ENCODE data around the gene MSI1. TPM values are rescaled to one million over a fixed set of nuclear protein-coding genes. Genes with fewer than 3 reads are reported as not detected.

MSI1 gene
- total and polyA plus RNA-seq, 3 donors from 2014 or later = 7.4 to 25.1 (median 14.8) TPM

- H3K27ac ChIP-seq = no peak overlapping the region
- H3K4me3 ChIP-seq = no peak overlapping the region
- H3K36me3 ChIP-seq (ENCODE audit: low read depth, missing control alignments) = no peaks in the 10 kb centered on the region
- intact Hi-C loops (cut with DNase I; ENCODE audit: low total_unique reads) = no loop called here
- H3K27me3 ChIP-seq = no peaks in the 10 kb centered on the region
- 68 to 73% methylated on average over 18 to 19 of the region's 19 CpGs for WGBS, 2 donors
- peaks cover 10% of the 10 kb centered on the region for H3K4me1 ChIP-seq
- H3K9me3 ChIP-seq = no peaks in the 10 kb centered on the region
- DNase-seq = no peak
- TF ChIP-seq POLR2A (IDR thresholded peaks at IDR 0.05) (no peak), CTCF (IDR thresholded peaks at IDR 0.05) (no peak)
Measured at GRCh38 chr12:120358412-120359100, 10.4 kb downstream of the MSI1 start.

- DNase-seq = no peak
- TF ChIP-seq POLR2A (IDR thresholded peaks at IDR 0.05) = no peak
- no peak for TF ChIP-seq CTCF (IDR thresholded peaks at IDR 0.05)
- Histone ChIP-seq H3K4me1 (peaks cover 10% of the 10 kb centered on the region), H3K4me3 (no peak overlapping the region), H3K27me3 (no peaks in the 10 kb centered on the region), H3K36me3 (ENCODE audit: low read depth, missing control alignments) (no peaks in the 10 kb centered on the region), H3K9me3 (no peaks in the 10 kb centered on the region), H3K27ac (no peak overlapping the region)
- intact Hi-C loops (cut with DNase I; ENCODE audit: low total_unique reads) = no loop called here
- 69 to 83% methylated on average over 5 of the region's 5 CpGs for WGBS, 2 donors
Measured at GRCh38 chr12:120357104-120357503, 11.9 kb downstream of the MSI1 start.

- Histone ChIP-seq H3K9me3 (no peaks in the 10 kb centered on the region), H3K27ac (no peak overlapping the region), H3K36me3 (ENCODE audit: low read depth, missing control alignments) (no peaks in the 10 kb centered on the region), H3K4me1 (peaks cover 5% of the 10 kb centered on the region), H3K4me3 (no peak overlapping the region), H3K27me3 (no peaks in the 10 kb centered on the region)
- intact Hi-C loops (cut with DNase I; ENCODE audit: low total_unique reads) = no loop called here
- 33 to 46% methylated on average over 13 of the region's 13 CpGs for WGBS, 2 donors
- TF ChIP-seq POLR2A (IDR thresholded peaks at IDR 0.05) (no peak), CTCF (IDR thresholded peaks at IDR 0.05) (peak; percentile 82 to 90 (median 84))
- peak; percentile 77 for DNase-seq
Measured at GRCh38 chr12:120356567-120357030, 12.4 kb downstream of the MSI1 start.

- WGBS, 2 donors = 92 to 95% methylated on average over 4 of the region's 4 CpGs
- no peak for DNase-seq
- H3K27me3 ChIP-seq = no peaks in the 10 kb centered on the region
- intact Hi-C loops (cut with DNase I; ENCODE audit: low total_unique reads) = no loop called here
- no peaks in the 10 kb centered on the region for H3K36me3 ChIP-seq (ENCODE audit: low read depth, missing control alignments)
- TF ChIP-seq CTCF (IDR thresholded peaks at IDR 0.05) = no peak
- no peak for TF ChIP-seq POLR2A (IDR thresholded peaks at IDR 0.05)
- H3K9me3 ChIP-seq = no peaks in the 10 kb centered on the region
- H3K27ac ChIP-seq = no peak overlapping the region
- H3K4me3 ChIP-seq = no peak overlapping the region
- H3K4me1 ChIP-seq = peaks cover 3% of the 10 kb centered on the region
Measured at GRCh38 chr12:120353556-120354317, 15.2 kb downstream of the MSI1 start.
